ENCODE data around the gene NXNL1.

NXNL1 gene

GRCh38 chr19:17419154-17419620, 41.5 kb downstream of the NXNL1 start (continued):
- TF ChIP-seq ZNF561 (tag by site-specific recombination; IDR thresholded peaks at IDR 0.05; ENCODE audit: borderline replicate concordance) = peak; percentile 92; the same call in 1 of the 2 replicates
- TF ChIP-seq ZNF114 (tag by site-specific recombination; IDR thresholded peaks at IDR 0.05) = no peak
- TF ChIP-seq BCL11B (tag by site-specific recombination; IDR thresholded peaks at IDR 0.05; ENCODE audit: low read depth) = peak; percentile 33; the same call in 1 of the 2 replicates
- TF ChIP-seq ZNF621 (tag by site-specific recombination; IDR thresholded peaks at IDR 0.05) = no peak
- TF ChIP-seq ZNF350 (tag by site-specific recombination; IDR thresholded peaks at IDR 0.05) = no peak
- TF ChIP-seq ZSCAN23 (tag by site-specific recombination; IDR thresholded peaks at IDR 0.05) = 0 out of 2 replicates have a peak, but pooled peaks have one; percentile 42
- no peak; the same call in 1 of the 2 replicates for TF ChIP-seq KLF16 (tag by site-specific recombination; IDR thresholded peaks at IDR 0.05)
- no peak for TF ChIP-seq SETDB1 (IDR thresholded peaks at IDR 0.05; ENCODE audit: insufficient read length, low read length)
- TF ChIP-seq TSHZ1 (tag by site-specific recombination; IDR thresholded peaks at IDR 0.05; ENCODE audit: borderline replicate concordance) = 0 out of 2 replicates have a peak, but pooled peaks have one; percentile 49
- TF ChIP-seq ZNF629 (tag by site-specific recombination; IDR thresholded peaks at IDR 0.05) = no peak
- 0 out of 2 replicates have a peak, but pooled peaks have one; percentile 28 for TF ChIP-seq EGR2 (tag by site-specific recombination; IDR thresholded peaks at IDR 0.05; ENCODE audit: low read depth)
- 0 out of 2 replicates have a peak, but pooled peaks have one; percentile 30 for TF ChIP-seq ZNF664 (tag by site-specific recombination; IDR thresholded peaks at IDR 0.05)
- TF ChIP-seq ZNF169 (tag by site-specific recombination; IDR thresholded peaks at IDR 0.05) = no peak
- no peak; the same call in 1 of the 2 replicates for TF ChIP-seq ZBTB20 (tag by site-specific recombination; IDR thresholded peaks at IDR 0.05)
- 0 out of 2 replicates have a peak, but pooled peaks have one; percentile 32 for TF ChIP-seq WT1 (tag by site-specific recombination; IDR thresholded peaks at IDR 0.05)
- TF ChIP-seq ZNF501 (tag by site-specific recombination; IDR thresholded peaks at IDR 0.05) = peak; percentile 21; the same call in 1 of the 2 replicates
- 0 out of 2 replicates have a peak, but pooled peaks have one; percentile 18 for TF ChIP-seq ZNF558 (tag by site-specific recombination; IDR thresholded peaks at IDR 0.05)
- 0 out of 2 replicates have a peak, but pooled peaks have one; percentile 18 for TF ChIP-seq ZSCAN16 (tag by site-specific recombination; IDR thresholded peaks at IDR 0.05)
- TF ChIP-seq TRIM28 (IDR thresholded peaks at IDR 0.05; ENCODE audit: borderline replicate concordance, low read length) = peak; percentile 76
- no peak for TF ChIP-seq CTCF (tag by site-specific recombination; IDR thresholded peaks at IDR 0.05)

DNA sequence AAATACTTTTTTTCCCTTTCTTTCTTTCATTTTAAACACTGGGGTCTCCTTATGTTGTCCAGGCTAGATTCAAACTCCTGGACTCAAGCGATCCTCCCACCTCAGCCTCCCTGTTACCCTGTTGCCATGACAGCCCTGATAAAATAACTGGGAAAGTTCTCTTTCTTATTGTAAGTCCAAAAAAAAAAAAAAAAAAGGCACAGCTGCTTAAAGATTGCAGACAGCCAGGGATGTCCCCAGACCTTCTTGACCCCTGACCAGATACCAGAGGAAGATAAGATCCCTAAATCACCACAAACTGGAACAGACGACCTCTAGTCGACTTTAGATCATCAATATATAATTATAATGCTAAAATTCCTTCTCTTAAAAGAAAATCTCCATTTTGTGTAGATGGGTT, 42.0 kb downstream of the NXNL1 start:
- no peak for TF ChIP-seq MEIS1 (CRISPR knock-in tag; IDR thresholded peaks at IDR 0.05; ENCODE audit: borderline replicate concordance)
- no peak for TF ChIP-seq ZBTB1 (tag by site-specific recombination; IDR thresholded peaks at IDR 0.05)
- no peak for TF ChIP-seq ZNF202 (tag by site-specific recombination; IDR thresholded peaks at IDR 0.05; ENCODE audit: borderline replicate concordance)
- no peak for TF ChIP-seq SP3 (tag by site-specific recombination; IDR thresholded peaks at IDR 0.05)
- TF ChIP-seq ZNF10 (tag by site-specific recombination; IDR thresholded peaks at IDR 0.05) = no peak
- no peak for TF ChIP-seq KLF7 (tag by site-specific recombination; IDR thresholded peaks at IDR 0.05; ENCODE audit: borderline replicate concordance)
- TF ChIP-seq ZNF76 (tag by site-specific recombination; IDR thresholded peaks at IDR 0.05; ENCODE audit: borderline replicate concordance, low read depth) = no peak
- TF ChIP-seq ZNF350 (tag by site-specific recombination; IDR thresholded peaks at IDR 0.05) = no peak
- no peak for TF ChIP-seq FEZF1 (tag by site-specific recombination; IDR thresholded peaks at IDR 0.05)
- TF ChIP-seq ZNF768 (tag by site-specific recombination; IDR thresholded peaks at IDR 0.05) = no peak
- TF ChIP-seq ZNF555 (tag by site-specific recombination; conservative IDR thresholded peaks at IDR 0.05) = no peak
- Histone ChIP-seq H3K9me3 (ENCODE audit: control insufficient read depth, insufficient read depth, low read depth, low read length) (no peaks in the 10 kb centered on the region), H3K36me3 (ENCODE audit: control insufficient read depth in 2 of 2, insufficient read depth in 1 of 2, low read length in 2 of 2) (peaks cover 3 to 4% of the 10 kb centered on the region in 2 experiments; a peak in 2 of 3 replicates), H3K4me3 (ENCODE audit: low read depth, low read length) (no peak overlapping the region), H3K4me1 (ENCODE audit: control insufficient read depth, insufficient read depth, low read length) (no peaks in the 10 kb centered on the region; the same call in 1 of the 2 replicates), H3K27ac (ENCODE audit: extremely low read depth, low read depth, low read length) (no peak overlapping the region)
- ChIA-PET POLR2A (interaction anchor here (1.0 to 1.6 kb wide), 5 partner anchors 13 to 412 kb away, joined by 3 to 9 read pairs (median 6); partner anchors contain the start of genes BST2 and PGLS), CTCF (interaction anchor here (0.6 to 1.2 kb wide), 5 partner anchors 24 to 909 kb away, joined by 3 to 6 read pairs (median 3); no protein-coding TSS in a partner anchor)

Measured in HEK293 (cell line).